GM20431 (cell line): ENCODE results near the gene CFAP52.

ENCODE experiments used
- in situ Hi-C: fragments of 300-500 bp; cut with MseI, MboI; formaldehyde crosslinking; loops from one replicate; pipeline ENCODE4 v1.15.0; 2020; ENCODE audit warnings: low sequenced_read_pairs; ENCODE audit not compliant: unreplicated experiment

The CFAP52 gene

GRCh38 chr17:9684955-9685621 is 108.6 kb downstream of the CFAP52 start:
- in situ Hi-C loops = no loop called here
